MM.1S (cell line): ENCODE data around the gene LANCL2.

Experiments
- CTCF ChIP-seq: fragments of 300-600 bp; sonication (generic); IDR thresholded peaks from 2 replicates; pipeline ENCODE4 v1.5.1; 2016; ENCODE audit warnings: antibody characterized with exemption, low read length, mixed read lengths
- EZH2 ChIP-seq: fragments of 300-600 bp; sonication (generic); optimal IDR thresholded peaks from 2 replicates; pipeline ENCODE3; 2017; ENCODE audit warnings: low read depth, mild to moderate bottlenecking, antibody characterized with exemption, low read length, mixed read lengths
- EZH2phosphoT487 ChIP-seq: fragments of 300-600 bp; sonication (generic); IDR thresholded peaks from 2 replicates; pipeline ENCODE4 v1.6.1; 2018; ENCODE audit warnings: antibody characterized with exemption, low read length

GRCh38 chr7:55473932-55474331 lies 108.8 kb downstream of the LANCL2 start:
- no peak for TF ChIP-seq CTCF
- no peak for TF ChIP-seq EZH2phosphoT487
- no peak for TF ChIP-seq EZH2
